ENCODE measurements around the gene TMEM143.

Gene TMEM143

GRCh38 chr19:48398375-48399235, 34.9 kb upstream of the TMEM143 start:
- H3K27ac ChIP-seq, result peak overlapping the region; percentile 78; the same call in 1 of the 2 replicates
- no peak for TF ChIP-seq CTCF (conservative IDR thresholded peaks at IDR 0.05)

- peak overlapping the region; percentile 78; the same call in 1 of the 2 replicates for H3K27ac ChIP-seq
- TF ChIP-seq CTCF (conservative IDR thresholded peaks at IDR 0.05), result no peak
These were observed 34.3 kb upstream of the TMEM143 start for GRCh38 chr19:48398102-48398374.

GRCh38 chr19:48397263-48398101, 33.7 kb upstream of the TMEM143 start:
- TF ChIP-seq CTCF (conservative IDR thresholded peaks at IDR 0.05), result no peak
- H3K27ac ChIP-seq, result peak overlapping the region; percentile 78; the same call in 1 of the 2 replicates

- no peak for TF ChIP-seq CTCF (conservative IDR thresholded peaks at IDR 0.05)
These were observed 33.1 kb upstream of the TMEM143 start for GRCh38 chr19:48396824-48397176.

GRCh38 chr19:48396016-48396823, 32.5 kb upstream of the TMEM143 start:
- H3K27ac ChIP-seq, result no peak overlapping the region
- TF ChIP-seq CTCF (conservative IDR thresholded peaks at IDR 0.05), result no peak

More at GRCh38 chr19:48396824-48397176, 33.1 kb upstream of the TMEM143 start:
- H3K27ac ChIP-seq, result no peak overlapping the region

- no peak for TF ChIP-seq CTCF (conservative IDR thresholded peaks at IDR 0.05)
- no peak overlapping the region for H3K27ac ChIP-seq
These were observed 31.8 kb upstream of the TMEM143 start for GRCh38 chr19:48395499-48395898.

GRCh38 chr19:48395170-48395455, 31.4 kb upstream of the TMEM143 start:
- TF ChIP-seq CTCF (conservative IDR thresholded peaks at IDR 0.05), result no peak
- no peak overlapping the region for H3K27ac ChIP-seq

All from VCaP (cell line).